HepG2 (cell line): ENCODE results near the gene RPS19BP1. TPM values are rescaled to one million over a fixed set of nuclear protein-coding genes. Genes with fewer than 3 reads are reported as not detected.

Source experiments
- AGO2 ChIP-seq: fragments of 200-400 bp; formaldehyde crosslinking; optimal IDR thresholded peaks from 2 replicates; pipeline ENCODE3; 2017; ENCODE audit warnings: mild to moderate bottlenecking, low read depth, low read length, moderate library complexity
- BCLAF1 ChIP-seq: fragments of 450-650 bp; IDR thresholded peaks from 2 replicates; pipeline ENCODE4 v1.6.1; 2017; ENCODE audit warnings: mild to moderate bottlenecking
- CENPT ChIP-seq: sonication (generic); formaldehyde crosslinking; IDR thresholded peaks from 2 replicates; pipeline ENCODE4 v1.8.0; 2022; ENCODE audit warnings: low read depth, mild to moderate bottlenecking, moderate library complexity, missing genetic modification reagents
- ELF3 ChIP-seq: IDR thresholded peaks from 2 replicates; pipeline ENCODE4 v1.6.1; 2016; ENCODE audit warnings: missing genetic modification reagents, missing compliant biosample characterization
- ISX ChIP-seq: sonication (generic); formaldehyde crosslinking; conservative IDR thresholded peaks from 2 replicates; pipeline ENCODE4 v1.5.0; 2020; ENCODE audit warnings: missing genetic modification reagents
- KAT7 ChIP-seq: IDR thresholded peaks from 2 replicates; pipeline ENCODE4 v1.6.1; 2018; ENCODE audit warnings: borderline replicate concordance, missing compliant biosample characterization
- KLF9 ChIP-seq: IDR thresholded peaks from 2 replicates; pipeline ENCODE4 v1.6.1; 2016; ENCODE audit warnings: low read depth
- MNT ChIP-seq: fragments of 450-650 bp; IDR thresholded peaks from 2 replicates; pipeline ENCODE4 v1.6.1; 2016
- NCOA2 ChIP-seq: sonication (generic); formaldehyde crosslinking; IDR thresholded peaks from 2 replicates; pipeline ENCODE4 v1.8.0; 2022; ENCODE audit warnings: inconsistent platforms
- NR2C2 ChIP-seq: sonication (generic); formaldehyde crosslinking; IDR thresholded peaks from 2 replicates; pipeline ENCODE4 v1.4.0; 2020; ENCODE audit warnings: missing genetic modification reagents, mild to moderate bottlenecking, moderate library complexity, borderline replicate concordance
- SMAD1 ChIP-seq: sonication (generic); formaldehyde crosslinking; IDR thresholded peaks from 2 replicates; pipeline ENCODE4 v1.4.0; 2020; ENCODE audit warnings: missing genetic modification reagents, low read depth, mild to moderate bottlenecking, borderline replicate concordance
- SNAPC2 ChIP-seq: sonication (generic); formaldehyde crosslinking; IDR thresholded peaks from 2 replicates; pipeline ENCODE4 v1.8.1; 2022; ENCODE audit warnings: mild to moderate bottlenecking, missing genetic modification reagents
- SOX13 ChIP-seq, 3 experiments: fragments of 450-650 bp in 1 of 3; sonication (generic) in 1 of 3; formaldehyde crosslinking in 1 of 3; IDR thresholded peaks in 2 of 3; conservative IDR thresholded peaks in 1 of 3; 2 replicates each; pipeline versions ENCODE4 v1.5.0 to v1.6.1; 2016 to 2020; ENCODE audit warnings: antibody characterized with exemption in 1 of 3, mild to moderate bottlenecking in 1 of 3, missing compliant biosample characterization in 1 of 3, missing genetic modification reagents in 1 of 3, moderate library complexity in 1 of 3
- SP2 ChIP-seq: sonication (generic); formaldehyde crosslinking; IDR thresholded peaks from 2 replicates; pipeline ENCODE4 v1.5.1; 2020; ENCODE audit warnings: mild to moderate bottlenecking, missing genetic modification reagents
- SRY ChIP-seq: sonication (generic); formaldehyde crosslinking; IDR thresholded peaks from 2 replicates; pipeline ENCODE4 v1.8.0; 2022; ENCODE audit warnings: mild to moderate bottlenecking, missing genetic modification reagents
- THRA ChIP-seq: sonication (generic); formaldehyde crosslinking; IDR thresholded peaks from 2 replicates; pipeline ENCODE4 v1.4.0; 2020; ENCODE audit warnings: missing genetic modification reagents, borderline replicate concordance
- ZBTB38 ChIP-seq: sonication (generic); formaldehyde crosslinking; IDR thresholded peaks from 2 replicates; pipeline ENCODE4 v1.5.1; 2020; ENCODE audit warnings: mild to moderate bottlenecking, missing genetic modification reagents
- ZFY ChIP-seq: sonication (generic); formaldehyde crosslinking; IDR thresholded peaks from 2 replicates; pipeline ENCODE4 v1.4.0; 2020; ENCODE audit warnings: missing genetic modification reagents
- ZNF580 ChIP-seq: IDR thresholded peaks from 2 replicates; pipeline ENCODE4 v1.6.1; 2016; ENCODE audit warnings: low read depth, borderline replicate concordance
- ZNF703 ChIP-seq: sonication (generic); formaldehyde crosslinking; IDR thresholded peaks from 2 replicates; pipeline ENCODE4 v1.5.1; 2020; ENCODE audit warnings: missing genetic modification reagents, mild to moderate bottlenecking, moderate library complexity, borderline replicate concordance
- ZNF773 ChIP-seq: sonication (generic); formaldehyde crosslinking; IDR thresholded peaks from 2 replicates; pipeline ENCODE4 v1.4.0; 2020; ENCODE audit warnings: missing genetic modification reagents, borderline replicate concordance
- ZNF784 ChIP-seq: sonication (generic); formaldehyde crosslinking; IDR thresholded peaks from 2 replicates; pipeline ENCODE4 v1.5.1; 2020; ENCODE audit warnings: missing genetic modification reagents, mild to moderate bottlenecking, borderline replicate concordance
- ZNF790 ChIP-seq: sonication (generic); formaldehyde crosslinking; IDR thresholded peaks from 2 replicates; pipeline ENCODE4 v1.8.0; 2022; ENCODE audit warnings: missing genetic modification reagents, mild to moderate bottlenecking, borderline replicate concordance
- polyA plus RNA-seq, 8 experiments: library from polyadenylated mRNA; depleted of rRNA in 3 of 8; stranded (reverse) in 7 of 8; unstranded in 1 of 8; fragments of >200 nt; fragmentation: Illumina TruSeq in 4 of 8; extraction: Trizol in 4 of 8; gene quantifications; 2 replicates each; pipeline versions ENCODE4 v1.2.1 to v1.2.3, GENCODE V29; 2011 to 2016; ENCODE audit warnings: low read depth in 4 of 8, missing spikeins in 1 of 8, mixed read lengths in 1 of 8; ENCODE audit not compliant: insufficient read depth in 1 of 8
- total RNA-seq, 5 experiments: library from RNA; depleted of rRNA; stranded (reverse); fragments of >200 nt; fragmentation: Illumina TruSeq; extraction: Trizol; gene quantifications; 2 replicates each; pipeline ENCODE4 v1.2.3, GENCODE V29; 2016; ENCODE audit warnings: low read depth in 1 of 5

RPS19BP1 gene
- total and polyA plus RNA-seq, 2 of the 13 experiments (the other 11 are each of a cell fraction or from before 2014, with no cell fraction given) = 44.3 to 81.3 TPM

GRCh38 chr22:39502109-39502788 lies 30.3 kb downstream of the RPS19BP1 start, which contains the start of gene MIEF1 (continued):
- TF ChIP-seq MNT (peak; percentile 79), ZBTB38 (no peak), NR2C2 (peak; percentile 99), ZNF790 (CRISPR knock-in tag) (no peak), SNAPC2 (CRISPR knock-in tag) (no peak), ELF3 (CRISPR knock-in tag) (peak; percentile 76; the same call in 1 of the 2 replicates), SMAD1 (peak; percentile 89), ZNF784 (CRISPR knock-in tag) (no peak), SOX13 (IDR thresholded peaks at IDR 0.05) (no peak), SOX13 (CRISPR knock-in tag; conservative IDR thresholded peaks at IDR 0.05 in 1 of 2, IDR thresholded peaks at IDR 0.05 in 1 of 2) (peak in 1 of 2 experiments; percentile 54; a peak in 1 of 4 replicates), SRY (peak; percentile 60; the same call in 1 of the 2 replicates), CENPT (no peak), ZNF703 (CRISPR knock-in tag) (no peak), ZFY (peak; percentile 89), KAT7 (CRISPR knock-in tag) (no peak), SP2 (CRISPR knock-in tag) (peak; percentile 76), BCLAF1 (no peak), KLF9 (0 out of 2 replicates have a peak, but pooled peaks have one; percentile 58), ZNF580 (peak; percentile 86), AGO2 (peak; percentile 70), NCOA2 (CRISPR knock-in tag) (peak; percentile 46; the same call in 1 of the 2 replicates), ISX (CRISPR knock-in tag) (no peak), ZNF773 (no peak), THRA (CRISPR knock-in tag) (peak; percentile 83; the same call in 1 of the 2 replicates)
